Measurements from ENCODE around the gene CTSC.
"Not testable (repeated sequence)": the region's sequence is repeated elsewhere in the genome, so short reads cannot be mapped to it uniquely, and the experiment has no call there.

The CTSC gene

DNA sequence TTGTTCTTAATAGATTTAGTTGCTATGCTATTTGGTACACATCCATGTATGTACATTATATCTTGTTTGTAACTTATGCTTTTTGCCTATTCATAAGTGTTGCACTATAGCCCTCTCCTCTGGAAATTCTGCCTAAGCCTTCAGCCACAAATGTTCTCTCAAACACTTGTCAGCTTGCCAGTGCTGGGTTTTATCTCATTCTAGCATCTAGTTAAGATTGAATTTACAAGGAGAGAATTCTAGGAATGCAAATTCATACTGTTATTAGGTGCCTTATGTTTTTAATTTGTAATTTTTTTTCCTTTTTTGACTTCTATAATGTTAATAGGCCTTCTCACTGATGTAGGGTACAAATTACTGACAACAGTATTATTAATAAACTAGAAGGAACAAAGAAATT is 14.6 kb upstream of the CTSC start:
- DNase-seq, result no peak

DNA sequence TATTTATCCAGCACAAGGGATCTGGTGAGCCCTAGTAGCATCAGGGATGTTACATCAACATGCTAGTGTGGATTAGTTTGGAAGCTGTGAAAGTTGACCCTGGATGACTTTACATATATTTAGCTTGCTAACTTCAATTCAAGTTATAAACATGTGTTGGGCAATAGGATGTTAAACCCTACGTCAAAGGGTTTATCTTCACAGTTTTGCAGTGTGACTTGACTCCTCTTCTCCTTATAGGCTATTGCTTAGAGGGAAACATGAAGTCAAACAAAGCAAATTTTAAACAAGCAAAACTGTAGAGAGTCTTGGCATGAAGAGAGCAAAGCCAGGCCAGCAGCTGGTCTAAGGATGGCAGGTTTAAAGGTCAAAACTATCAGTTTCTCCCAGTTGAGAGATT is 11.3 kb upstream of the CTSC start:
- no peak for DNase-seq

DNA sequence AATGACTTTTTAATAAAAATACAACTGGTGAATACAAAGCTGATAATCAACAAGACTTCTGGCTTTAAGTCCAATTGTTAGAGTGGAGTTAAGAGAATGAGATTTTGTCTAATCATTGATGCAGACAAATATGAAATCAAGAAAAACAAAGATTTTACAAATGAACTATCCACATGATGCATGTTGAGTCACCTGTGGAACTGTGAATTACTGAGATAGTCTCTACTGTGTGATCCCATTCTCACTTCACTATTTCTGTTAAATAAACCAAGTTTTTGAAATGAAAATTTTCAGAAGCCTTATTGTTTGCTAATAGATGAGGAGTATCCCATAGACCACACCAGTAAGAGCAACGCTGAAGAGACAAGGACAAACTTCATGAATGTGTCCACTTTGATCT is 8.4 kb upstream of the CTSC start:
- DNase-seq, result no peak

DNA sequence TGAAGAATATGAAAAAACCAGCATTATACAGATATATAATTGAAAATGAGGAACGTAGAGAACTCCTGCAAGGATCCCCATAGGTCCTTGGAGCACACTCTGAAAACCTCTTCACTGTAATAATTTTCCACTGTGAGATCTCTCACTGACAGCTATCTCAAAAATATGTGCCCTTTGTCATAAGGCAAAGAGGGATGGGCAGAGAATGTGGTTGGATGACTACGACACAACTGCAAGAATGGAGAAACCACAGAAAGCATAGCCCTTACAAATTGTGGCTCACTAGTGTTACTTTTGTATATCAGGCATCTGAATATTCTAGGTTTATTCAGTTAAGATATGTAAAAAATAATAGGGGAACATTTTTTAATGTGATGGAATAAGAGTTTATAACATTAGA is 7.9 kb upstream of the CTSC start:
- DNase-seq, result no peak

DNA sequence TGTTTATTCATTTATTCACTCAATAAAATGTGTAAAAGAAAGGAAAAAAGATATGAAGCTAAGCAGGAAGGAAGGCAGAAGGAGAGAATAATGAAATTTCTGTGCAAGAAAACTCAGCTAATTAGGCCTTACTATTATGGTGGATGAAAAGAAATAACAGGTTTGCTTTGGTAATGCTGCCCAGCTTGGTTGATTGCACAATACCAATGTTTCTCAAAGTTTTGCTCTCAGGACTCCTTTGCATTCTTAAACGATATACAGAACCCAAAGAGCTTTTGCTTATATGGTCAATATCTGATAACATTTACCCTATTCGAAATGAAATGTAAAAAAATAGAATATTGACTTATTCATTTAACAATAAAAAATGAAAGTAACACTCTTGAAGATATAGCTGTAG is 7.3 kb upstream of the CTSC start:
- DNase-seq, result no peak

DNA sequence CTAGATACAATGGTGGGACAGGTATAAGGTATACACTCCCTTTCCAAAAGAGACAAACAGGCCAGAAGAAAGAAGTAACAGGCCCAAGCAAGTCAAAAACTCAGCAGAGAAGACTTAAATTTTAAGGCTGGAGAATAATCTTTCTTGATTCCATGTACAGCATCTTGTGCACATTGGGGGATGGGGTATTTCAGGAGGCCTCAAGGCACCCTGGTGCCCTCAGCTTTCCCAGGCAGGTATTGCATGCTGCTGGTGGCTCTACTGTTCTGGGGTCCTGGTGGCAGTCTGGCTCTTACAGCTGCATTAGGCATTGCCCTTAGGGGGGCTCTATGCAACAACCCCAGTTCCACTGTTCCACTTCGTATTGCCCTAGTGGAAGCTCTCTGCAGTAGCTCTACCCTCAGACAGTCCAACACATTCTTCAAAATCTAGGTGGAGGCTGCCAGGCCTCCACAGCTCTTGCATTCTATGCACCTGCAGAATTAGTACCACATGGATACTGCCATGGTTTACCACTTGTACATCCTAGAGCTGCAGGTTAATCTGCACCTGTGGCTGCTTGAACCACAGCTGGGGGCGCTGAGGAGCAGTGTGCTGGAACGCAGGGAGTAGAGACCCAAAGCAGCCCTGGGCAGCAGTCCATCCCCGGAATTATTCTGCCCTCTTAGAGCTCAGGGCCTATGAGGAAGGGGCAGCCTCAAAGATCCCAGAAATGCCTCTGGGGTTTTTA is 4.2 kb upstream of the CTSC start:
- no peak for DNase-seq

DNA sequence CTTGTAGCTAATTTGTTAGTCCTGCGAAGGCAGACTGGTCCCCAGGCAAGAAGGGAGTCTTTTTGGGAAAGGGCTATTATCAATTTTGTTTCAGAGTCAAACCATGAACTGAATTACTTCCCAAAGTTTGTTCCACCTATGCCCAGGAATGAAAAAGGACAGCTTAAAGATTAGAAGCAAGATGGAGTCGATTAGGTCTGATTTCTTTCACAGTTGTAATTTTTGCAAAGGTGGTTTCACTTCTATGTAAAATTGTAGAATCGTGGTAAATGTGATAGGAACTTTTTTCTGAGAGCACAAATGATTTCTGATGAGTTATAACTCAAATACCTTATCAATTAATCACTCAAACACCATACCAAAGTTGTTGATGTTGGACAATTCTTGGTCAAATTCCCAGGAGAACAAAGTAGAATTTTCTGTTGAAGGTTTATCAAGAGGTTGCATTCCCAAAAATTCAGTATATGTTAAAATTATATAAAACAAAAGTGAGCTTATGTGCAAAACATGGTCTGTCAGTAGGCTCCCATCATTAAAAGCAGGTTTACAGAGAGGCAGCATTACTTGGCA is 2.9 kb upstream of the CTSC start:
- DNase-seq, result no peak

DNA sequence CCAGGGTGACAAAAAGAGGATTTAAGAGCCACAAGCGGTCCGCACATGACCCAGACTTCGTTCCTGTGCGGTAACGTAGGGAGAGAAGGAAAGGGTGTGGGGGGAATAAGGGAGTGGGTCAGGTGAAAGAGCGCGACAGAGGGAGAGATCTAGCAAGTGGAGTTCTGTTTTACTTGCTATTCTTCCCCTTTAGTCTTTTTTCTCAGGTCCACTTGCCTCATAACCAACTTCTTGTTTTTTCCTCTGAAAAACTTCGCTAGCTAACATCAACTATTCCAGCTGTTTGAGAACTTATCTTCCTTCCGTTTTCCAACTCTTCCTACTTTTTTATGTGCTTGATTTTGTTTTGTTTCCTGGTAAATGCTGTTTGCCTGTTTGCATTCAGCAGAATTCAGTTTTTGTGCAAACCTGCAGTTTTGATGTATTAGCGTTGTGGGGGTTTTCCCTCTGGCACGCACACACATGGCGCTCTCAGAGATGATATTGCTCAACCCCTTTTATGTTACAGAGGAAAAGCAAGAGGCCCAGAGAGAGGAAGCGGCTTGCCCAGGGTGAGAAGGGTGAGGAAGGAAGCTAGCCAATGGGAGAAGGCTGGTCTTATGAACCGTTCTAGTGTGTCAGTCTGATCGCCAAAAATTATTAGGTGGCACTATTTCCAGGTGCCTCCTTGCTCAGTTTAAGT is 592 bp upstream of the CTSC start:
- DNase-seq, result peak; percentile 31

DNA sequence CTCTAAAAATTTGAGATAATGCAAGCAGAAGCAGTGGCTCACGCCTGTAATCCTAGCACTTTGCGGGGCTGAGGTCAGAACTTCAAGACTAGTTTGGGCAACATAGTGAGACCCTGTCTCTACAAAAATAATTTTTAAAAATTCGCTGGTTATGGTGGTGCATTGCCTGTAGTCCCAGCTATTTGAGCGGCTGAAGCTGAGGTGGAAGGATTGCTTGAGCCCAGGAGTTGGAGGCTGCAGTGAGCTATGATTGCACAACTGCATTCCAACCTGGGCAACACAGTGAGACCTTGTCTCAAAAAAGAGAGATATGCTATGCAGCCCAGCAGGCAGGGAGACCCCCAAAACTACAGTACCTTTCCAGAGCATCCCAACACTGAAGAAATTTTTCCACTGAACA is 2.3 kb downstream of the CTSC start:
- no peak for DNase-seq

DNA sequence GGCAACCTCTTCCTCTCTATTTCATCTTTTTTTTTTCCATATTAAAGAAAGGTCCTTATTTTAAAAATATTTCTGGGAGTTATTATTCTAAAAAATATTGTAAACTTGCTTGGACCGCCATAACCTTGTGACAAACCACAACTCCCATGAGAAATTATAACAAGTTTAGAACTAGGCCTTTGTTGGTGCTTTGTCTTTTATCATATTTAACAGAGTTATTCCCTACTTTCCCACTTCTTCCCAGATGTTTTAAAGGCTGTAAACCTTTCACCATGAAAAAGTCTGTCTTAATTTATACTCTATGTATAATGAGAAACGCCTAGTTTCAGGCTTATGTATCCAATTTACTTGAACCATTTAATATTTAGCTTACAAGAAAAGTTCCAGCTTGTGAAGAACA is 3.7 kb downstream of the CTSC start:
- no peak for DNase-seq

DNA sequence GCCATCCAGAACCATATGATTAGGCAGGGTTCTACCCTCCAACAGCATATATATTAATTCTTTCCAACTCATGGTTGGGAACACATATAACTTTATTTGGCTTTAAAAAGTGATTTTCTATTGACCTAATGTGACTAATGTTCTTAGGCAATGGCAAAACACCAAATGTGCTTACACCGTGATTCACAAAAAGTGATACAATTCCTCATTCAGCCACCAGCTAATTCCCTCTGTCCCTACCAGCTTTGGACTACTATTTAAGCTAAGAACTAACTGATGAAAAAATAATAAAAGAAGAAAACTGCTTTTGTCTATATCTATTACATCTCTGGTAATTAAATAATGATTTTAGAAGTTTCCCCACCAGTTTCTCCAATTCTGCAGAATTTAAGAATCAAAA is 4.7 kb downstream of the CTSC start:
- DNase-seq, result no peak

DNA sequence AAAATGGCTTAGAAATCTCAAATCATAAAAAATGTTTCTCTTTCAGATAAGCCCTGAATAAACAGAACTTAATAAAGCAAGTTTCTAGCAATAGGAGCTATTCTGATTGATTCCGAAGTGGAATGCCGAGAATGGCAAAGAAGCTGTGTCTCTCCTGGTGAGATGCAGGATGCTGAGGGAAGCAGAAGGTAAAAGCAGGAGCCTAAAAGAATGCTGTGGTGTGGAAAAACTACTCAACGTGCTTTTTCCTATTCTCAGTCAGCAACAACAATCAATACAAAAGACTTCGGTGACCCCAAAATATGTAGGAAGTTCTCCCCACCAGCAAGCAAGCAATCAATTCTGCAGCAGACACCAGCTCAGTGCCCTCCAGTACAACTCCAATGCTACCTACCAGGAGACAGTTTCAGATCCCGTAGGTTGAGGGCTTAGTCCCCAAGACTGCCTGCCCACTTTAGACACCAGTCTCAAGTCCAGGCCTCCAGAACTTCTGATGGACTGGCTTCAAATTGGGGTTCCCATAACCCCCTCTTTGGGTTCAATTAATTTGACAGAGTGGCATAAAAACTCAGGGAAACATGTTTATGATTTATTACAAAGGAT is 6.6 kb downstream of the CTSC start:
- DNase-seq, result no peak

DNA sequence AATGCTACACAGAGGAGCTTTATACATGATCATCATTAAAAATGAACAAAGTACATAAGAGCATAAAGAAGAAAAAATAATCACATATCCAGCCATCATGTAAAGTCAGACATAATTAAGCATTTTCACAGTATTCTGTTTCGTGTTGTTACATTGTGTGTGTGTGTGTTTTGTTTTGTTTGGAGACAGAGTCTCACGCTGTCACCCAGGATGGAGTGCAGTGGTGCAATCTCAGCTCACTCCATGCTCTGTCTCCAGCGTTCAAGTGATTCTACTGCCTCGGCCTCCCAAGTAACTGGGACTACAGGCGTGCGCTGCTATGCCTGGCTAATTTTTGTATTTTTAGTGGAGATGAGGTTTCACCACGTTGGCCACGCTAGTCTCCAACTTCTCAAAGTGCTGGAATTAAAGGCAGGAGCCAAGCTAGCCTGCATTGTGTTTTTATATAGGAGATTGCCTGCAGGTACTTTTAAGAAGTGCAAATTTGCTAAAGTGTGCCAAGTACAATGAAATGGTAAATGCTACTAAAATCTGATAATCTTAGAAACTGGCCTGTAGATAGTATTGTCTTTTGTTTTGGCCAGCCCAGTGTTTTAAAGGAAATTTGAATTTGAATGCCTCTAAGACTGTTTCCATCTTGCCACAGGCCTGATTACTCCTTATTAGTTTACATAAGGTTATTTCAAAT is 7.8 kb downstream of the CTSC start:
- DNase-seq, result no peak

DNA sequence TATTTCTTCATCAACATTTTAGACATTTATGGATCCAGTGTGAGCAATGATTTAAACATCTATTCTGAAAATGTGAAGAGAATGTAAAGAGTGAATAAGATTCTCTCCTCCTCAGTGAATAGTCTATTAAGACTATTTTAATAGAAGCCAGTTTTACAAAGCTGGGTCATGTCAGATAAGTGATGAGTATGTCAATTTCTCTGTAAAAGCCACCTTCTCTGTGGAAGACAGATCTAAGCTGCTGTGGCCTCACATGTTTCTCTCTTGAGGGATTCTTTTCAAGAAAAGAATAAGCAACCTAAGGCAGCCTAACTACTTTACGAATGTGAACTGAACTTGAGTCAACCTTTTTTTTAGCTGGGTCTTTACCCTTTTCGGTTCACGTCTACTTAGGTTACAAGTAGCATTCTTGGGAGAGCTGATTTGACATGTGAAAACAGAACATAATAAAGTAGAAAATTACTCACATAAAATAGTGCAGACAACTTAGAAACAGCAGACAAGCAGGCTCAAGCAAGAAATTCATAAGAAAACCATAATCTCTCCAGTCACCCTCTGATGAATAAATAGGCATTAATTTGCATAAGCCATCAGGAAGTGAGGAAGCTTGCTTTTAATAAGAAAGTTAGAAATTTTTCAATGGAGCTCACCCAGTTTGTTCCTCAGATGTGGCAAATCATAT is 9.9 kb downstream of the CTSC start:
- no peak for DNase-seq

DNA sequence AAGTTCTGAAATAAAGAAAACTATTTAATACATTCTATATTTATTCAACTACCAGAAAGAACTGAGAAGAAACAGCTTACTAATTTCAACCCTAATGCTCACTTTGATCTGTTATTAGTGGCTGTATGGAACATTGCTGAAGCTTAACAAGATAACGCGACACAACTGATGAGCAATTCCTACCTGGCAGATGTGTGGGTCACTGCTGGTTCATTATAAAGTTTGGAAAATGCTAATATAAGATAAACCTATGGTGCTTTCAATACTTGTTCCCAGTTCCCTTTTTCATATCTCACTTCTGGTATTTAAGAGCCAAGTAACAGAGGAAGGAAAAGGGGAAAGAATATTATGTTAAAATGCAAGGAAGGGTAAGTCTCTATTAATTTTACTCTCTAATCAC is 10.5 kb downstream of the CTSC start:
- no peak for DNase-seq

DNA sequence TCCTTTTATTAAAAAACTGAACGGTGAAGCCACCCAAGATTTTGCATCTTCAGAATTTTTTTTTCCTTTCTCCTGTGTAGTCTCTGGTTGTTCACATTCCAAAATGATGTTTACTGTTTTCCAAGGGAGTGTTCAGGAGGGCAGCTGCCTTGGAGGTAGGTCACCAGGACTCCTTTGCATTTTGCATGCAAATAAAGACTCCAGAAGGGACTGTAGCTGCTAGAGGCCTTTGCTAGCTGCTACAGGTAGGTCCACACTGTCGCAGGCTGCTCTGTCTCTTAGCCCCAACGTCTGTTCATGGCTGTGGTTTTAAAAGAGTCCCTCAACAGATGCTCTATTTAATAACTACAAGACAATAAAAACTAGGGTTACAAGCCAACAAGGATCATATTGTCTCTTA is 11.4 kb downstream of the CTSC start:
- no peak for DNase-seq

DNA sequence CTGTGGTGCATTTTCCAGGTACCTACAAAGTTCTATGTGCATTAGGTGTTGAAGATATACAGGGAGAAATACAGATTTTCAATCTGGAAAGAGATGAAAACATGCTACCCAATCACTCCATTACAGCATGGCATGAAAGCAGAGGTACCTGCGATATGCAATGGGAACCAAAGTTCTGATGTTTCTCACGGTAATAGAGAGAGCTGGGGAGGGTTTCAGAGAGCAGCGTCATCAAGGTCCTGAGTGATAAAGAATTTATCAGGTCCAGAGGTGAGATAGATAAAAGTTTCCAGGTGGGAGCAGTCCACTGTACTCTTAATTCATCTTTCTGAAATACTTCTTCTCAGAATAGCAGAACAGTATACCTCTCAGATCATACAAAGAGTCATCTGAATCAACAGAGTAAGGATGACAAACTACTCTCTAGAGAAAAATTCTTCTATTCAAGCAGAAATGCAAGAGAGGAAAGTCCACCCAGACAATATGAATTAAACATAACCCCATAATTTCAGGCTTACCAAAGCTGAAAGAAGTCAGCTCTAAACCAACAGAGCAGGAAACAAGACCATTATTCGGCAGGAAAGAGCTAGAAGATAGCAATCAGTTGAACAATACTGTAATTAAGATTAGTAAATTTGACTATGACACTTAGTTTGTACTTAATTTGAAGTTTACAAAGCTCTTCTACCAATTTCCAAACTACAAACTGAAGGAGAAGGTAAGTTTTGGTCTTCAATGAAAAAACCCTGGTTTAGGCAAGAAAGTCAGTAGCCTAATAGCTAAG is 12.8 kb downstream of the CTSC start:
- DNase-seq, result no peak

DNA sequence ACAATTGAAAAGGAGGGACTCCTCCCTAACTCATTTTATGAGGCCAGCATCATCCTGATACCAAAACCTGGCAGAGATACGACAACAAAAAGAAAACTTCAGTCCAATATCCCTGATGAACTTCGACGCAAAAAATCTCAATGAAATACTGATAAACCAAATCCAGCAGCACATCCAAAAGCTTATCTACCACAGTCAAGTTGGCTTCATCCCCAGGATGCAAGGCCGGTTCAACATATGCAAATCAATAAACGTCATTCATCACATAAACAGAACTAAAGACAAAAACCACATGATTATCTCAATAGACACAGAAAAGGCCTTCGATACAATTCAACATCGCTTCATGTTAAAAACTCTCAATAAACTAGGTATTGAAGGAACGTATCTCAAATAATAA is 14.7 kb downstream of the CTSC start:
- not testable (repeated sequence) for DNase-seq

DNA sequence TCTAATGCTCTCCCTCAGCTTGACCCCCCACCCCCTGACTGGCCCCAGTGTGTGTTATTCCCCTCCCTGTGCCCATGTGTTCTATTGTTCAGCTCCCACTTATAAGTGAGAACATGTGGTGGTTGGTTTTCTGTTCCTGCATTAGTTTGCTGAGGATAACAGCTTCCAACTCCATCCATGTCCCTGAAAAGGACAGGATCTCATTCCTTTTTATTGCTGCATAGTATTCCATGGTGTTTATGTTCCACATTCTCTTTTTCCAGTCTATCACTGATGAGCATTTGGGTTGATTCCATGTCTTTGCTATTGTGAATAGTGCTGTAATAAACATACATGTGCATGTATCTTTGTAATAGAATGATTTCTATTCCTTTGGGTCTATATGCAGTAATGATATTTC is 16.1 kb downstream of the CTSC start:
- DNase-seq, result not testable (repeated sequence)

DNA sequence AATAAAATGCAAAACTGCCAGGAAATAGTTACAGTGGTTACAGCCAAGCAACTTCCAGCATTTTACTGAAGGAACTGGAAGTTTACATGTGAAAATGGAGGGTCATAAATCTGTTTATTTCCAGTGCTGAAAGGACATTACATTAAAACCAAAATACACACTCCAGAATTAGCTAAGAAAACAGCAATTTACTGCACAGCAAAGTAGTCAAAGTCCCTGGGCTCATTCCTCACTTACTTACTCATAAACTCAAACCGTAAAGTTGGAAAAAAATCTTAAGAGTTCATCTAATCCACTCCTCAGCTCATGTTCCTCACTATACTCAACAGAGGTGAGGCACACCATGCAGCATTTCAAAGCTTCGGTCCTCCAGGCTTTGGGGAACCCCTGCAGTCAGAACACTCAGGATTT is 17.4 kb downstream of the CTSC start:
- no peak for DNase-seq

DNA sequence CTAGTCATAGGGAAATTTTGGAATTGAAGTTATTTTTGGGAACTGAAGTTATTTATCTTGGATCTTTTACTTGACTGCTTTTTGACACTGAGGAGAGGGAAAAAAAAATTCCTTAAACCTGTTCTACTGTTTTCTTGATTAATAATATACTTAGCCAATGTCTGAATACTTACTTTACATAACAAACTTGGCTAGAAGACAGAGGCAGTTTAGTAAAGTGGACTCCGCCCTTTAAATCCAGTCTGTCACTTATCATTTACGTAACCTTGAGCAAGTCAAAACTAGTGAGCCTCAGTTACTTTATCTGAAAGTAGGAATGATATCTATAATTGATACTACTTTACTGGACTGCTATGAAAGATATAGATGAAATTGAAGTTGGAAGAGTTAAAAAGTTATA is 19.5 kb downstream of the CTSC start:
- DNase-seq, result no peak

DNA sequence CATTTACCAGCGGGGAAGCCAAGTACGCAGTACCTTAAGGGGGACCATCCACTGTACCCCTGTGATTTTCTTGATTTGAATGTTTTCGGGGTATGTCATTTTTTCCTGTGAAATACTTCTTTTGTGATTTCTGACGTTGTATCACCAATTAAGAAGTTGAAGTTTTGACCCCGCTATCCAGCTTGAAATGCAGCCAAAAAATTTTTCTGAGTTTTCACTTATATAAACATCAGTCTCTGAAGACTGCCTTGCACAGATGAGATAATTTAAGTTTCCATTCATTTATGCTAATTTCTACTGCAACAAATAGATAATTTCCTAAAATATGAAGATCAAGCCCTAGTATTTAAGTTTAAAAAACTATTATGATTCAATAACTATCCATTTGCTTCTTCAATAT is 20.0 kb downstream of the CTSC start:
- DNase-seq, result no peak

All from T-helper 9 cell (primary cell).